ENCODE measurements around the gene FAM222A. TPM values are rescaled to one million over a fixed set of nuclear protein-coding genes. Genes with fewer than 3 reads are reported as not detected.

FAM222A gene
- 2.8 and 3.2 TPM in 2 replicates for total RNA-seq (2021)
- long read RNA-seq, partial matches to known transcripts, result 1 of 2 reads
- long read RNA-seq, other reads (novel, unspliced or antisense), result 0 of 2 reads

GRCh38 chr12:109713187-109714070 is at the start of gene FAM222A:
Gene FAM222A (plus strand): TSS chr12:109713825. CDS start chr12:109744147, 30,322 bp downstream.
- DNase-seq, result peak; percentile 99
- no peaks in the 10 kb centered on the region for H3K9me3 ChIP-seq (ENCODE audit: control insufficient read depth, low read depth, low read length)
- no peak within 1 kb of the TSS for H2AK5ac ChIP-seq (ENCODE audit: insufficient read length, low read length)
- no peak within 1 kb of the TSS for H2AFZ ChIP-seq (ENCODE audit: low read length)
- no peak for TF ChIP-seq CTCF (conservative IDR thresholded peaks at IDR 0.05)
- no peak within 1 kb of the TSS for H2BK15ac ChIP-seq (ENCODE audit: low read depth, low read length)
- H4K5ac ChIP-seq (ENCODE audit: insufficient read length, low read depth, low read length), result no peak within 1 kb of the TSS
- peaks cover 4% of the 10 kb centered on the region for H3K23me2 ChIP-seq (ENCODE audit: insufficient read length, low read depth, low read length, poor library complexity, severe bottlenecking)
- peak within 1 kb of the TSS; percentile 24; the same call in 1 of the 2 replicates for H3K14ac ChIP-seq (ENCODE audit: insufficient read depth, low read length)
- H3K9ac ChIP-seq (ENCODE audit: extremely low read depth, insufficient read length, low read length), result no peak within 1 kb of the TSS
- H3K79me2 ChIP-seq (ENCODE audit: insufficient read depth, low read length), result no peaks in the 10 kb centered on the region
- H3K27me3 ChIP-seq (ENCODE audit: insufficient read depth, low read length), result peaks cover 2% of the 10 kb centered on the region; the same call in 1 of the 2 replicates
- Mint-ChIP-seq H3K9me3 (no peaks in the 10 kb centered on the region; a peak in 1 of 5 replicates), H3K4me1 (peaks cover 19 to 50% of the 10 kb centered on the region in 2 experiments), H3K27ac (no peak within 1 kb of the TSS), H3K36me3 (ENCODE audit: insufficient read depth in 1 of 3, low read depth in 3 of 3) (no peaks in the 10 kb centered on the region), H3K27me3 (ENCODE audit: low read depth) (peaks cover 45% of the 10 kb centered on the region), H3K4me3 (peak within 1 kb of the TSS; percentile 63 to 79)
- no peaks in the 10 kb centered on the region for H3K4me1 ChIP-seq (ENCODE audit: insufficient read depth, low read length)
- H4K8ac ChIP-seq (replicated peaks; ENCODE audit: insufficient read length, low read depth, low read length), result no peak within 1 kb of the TSS
- H4K20me1 ChIP-seq (ENCODE audit: control insufficient read depth, insufficient read depth, insufficient read length), result no peaks in the 10 kb centered on the region
- no peak within 1 kb of the TSS for H2BK12ac ChIP-seq (ENCODE audit: insufficient read length, low read depth, low read length)
- H3K27ac ChIP-seq (ENCODE audit: insufficient read length, low read depth, low read length), result no peak within 1 kb of the TSS
- H4K91ac ChIP-seq (ENCODE audit: insufficient read length, low read depth, low read length), result no peak within 1 kb of the TSS
- peak within 1 kb of the TSS; percentile 33 for H3K18ac ChIP-seq (ENCODE audit: insufficient read length, low read depth, low read length)
- H3K23ac ChIP-seq (ENCODE audit: insufficient read length, low read depth, low read length), result no peak within 1 kb of the TSS
- H3K4me2 ChIP-seq (ENCODE audit: insufficient read depth, insufficient read length, low read length), result peak within 1 kb of the TSS; percentile 19
- no peak within 1 kb of the TSS for H2BK120ac ChIP-seq (ENCODE audit: low read depth, low read length, poor library complexity, severe bottlenecking)
- H2BK20ac ChIP-seq (ENCODE audit: low read depth, low read length, poor library complexity, severe bottlenecking), result no peak within 1 kb of the TSS
- H2BK5ac ChIP-seq (ENCODE audit: insufficient read length, low read length), result no peak within 1 kb of the TSS
- H3K56ac ChIP-seq (ENCODE audit: insufficient read length, low read depth, low read length), result no peak within 1 kb of the TSS
- H3T11ph ChIP-seq (ENCODE audit: low read length), result no peak within 1 kb of the TSS
- no peak within 1 kb of the TSS for H3K4ac ChIP-seq (ENCODE audit: low read depth, low read length)
- H3K79me1 ChIP-seq (ENCODE audit: insufficient read depth, low read depth, low read length, poor library complexity, severe bottlenecking), result no peaks in the 10 kb centered on the region
- WGBS (ENCODE audit: extremely low coverage, insufficient read length, low lambda C conversion rate), result no CpG with 5 or more reads among the region's 88 CpGs

Measured in H9 (cell line).